ENCODE measurements around the gene SNX7.

GRCh38 chr1:98706173-98706843, 44.8 kb downstream of the SNX7 start:
- TF ChIP-seq CTCF (IDR thresholded peaks at IDR 0.05) (no peak), POLR2A (IDR thresholded peaks at IDR 0.05) (no peak)
